Nucleus accumbens (tissue), 56 donors: ENCODE data around the gene BAG5.
"Not testable (repeated sequence)": the region's sequence is repeated elsewhere in the genome, so short reads cannot be mapped to it uniquely, and the experiment has no call there.

Source experiments
- DNase-seq, 56 donors: peaks; one replicate each; lab custom pipeline; 2025; lab: John Stamatoyannopoulos, UW

Gene BAG5

DNA sequence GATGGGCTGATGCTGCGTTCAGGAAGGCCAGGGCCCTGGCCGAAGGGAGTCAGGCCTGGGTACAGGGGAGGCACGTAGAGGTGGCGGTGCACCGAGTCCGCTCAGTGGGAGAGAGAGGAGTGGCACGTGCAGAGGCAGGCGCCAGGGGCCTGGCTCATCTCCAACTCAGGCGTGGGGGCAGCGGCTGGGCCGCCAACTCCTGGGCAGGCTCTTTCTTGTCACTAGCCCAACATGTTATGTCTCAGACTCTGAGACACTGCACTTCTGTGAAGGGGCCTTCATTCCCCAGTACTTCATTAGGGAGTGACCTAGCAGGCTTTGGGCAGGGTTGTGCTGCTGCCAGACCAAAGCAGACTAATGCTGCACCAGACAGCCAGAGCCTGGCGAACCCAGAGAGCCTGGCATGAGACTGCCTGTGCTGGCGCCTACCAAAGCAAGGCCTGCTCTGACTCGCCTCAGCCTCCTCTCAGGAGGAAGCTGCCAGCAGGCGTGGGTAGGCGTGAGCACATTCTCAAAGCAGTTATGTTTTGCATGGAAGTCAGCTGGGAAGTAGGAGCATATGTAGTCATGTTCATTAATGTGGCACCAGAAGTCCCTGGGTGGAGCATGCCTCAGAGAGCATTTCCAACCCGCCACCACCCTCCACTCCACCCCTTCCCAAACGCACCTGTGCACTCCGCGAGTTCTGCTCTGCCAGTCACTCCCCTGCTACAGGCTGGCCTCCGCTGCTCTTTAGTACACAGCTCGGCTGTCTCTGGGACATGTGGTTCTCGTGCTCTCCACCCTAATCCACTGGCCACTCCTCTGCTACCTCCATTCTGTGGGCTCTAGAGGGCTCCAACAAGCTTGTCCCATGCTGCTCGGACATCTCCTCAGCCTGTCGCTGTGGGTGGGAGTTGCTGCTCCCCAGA is 49.5 kb downstream of the BAG5 start:
- peak in 44 of 56 donors; percentile 23 to 96 (median 70) for DNase-seq

DNA sequence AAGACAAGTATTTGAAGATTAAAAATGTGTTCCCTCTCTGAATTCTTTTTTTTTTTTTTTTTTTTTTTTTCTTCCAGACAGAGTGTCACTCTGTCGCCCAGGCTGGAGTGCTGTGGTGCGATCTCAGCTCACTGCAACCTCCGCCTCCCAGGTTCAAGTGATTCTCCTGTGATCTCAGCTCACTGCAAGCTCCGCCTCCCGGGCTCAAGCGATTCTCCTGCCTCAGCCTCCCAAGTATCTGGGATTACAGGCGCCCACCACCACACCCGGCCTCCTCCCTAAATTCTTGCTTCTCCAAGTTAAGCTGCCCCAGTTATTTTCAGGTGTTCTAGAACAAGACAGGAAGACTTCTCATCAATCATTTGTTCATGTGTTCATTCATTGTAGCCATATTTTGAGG is 50.3 kb downstream of the BAG5 start:
- DNase-seq, result not testable (repeated sequence)

DNA sequence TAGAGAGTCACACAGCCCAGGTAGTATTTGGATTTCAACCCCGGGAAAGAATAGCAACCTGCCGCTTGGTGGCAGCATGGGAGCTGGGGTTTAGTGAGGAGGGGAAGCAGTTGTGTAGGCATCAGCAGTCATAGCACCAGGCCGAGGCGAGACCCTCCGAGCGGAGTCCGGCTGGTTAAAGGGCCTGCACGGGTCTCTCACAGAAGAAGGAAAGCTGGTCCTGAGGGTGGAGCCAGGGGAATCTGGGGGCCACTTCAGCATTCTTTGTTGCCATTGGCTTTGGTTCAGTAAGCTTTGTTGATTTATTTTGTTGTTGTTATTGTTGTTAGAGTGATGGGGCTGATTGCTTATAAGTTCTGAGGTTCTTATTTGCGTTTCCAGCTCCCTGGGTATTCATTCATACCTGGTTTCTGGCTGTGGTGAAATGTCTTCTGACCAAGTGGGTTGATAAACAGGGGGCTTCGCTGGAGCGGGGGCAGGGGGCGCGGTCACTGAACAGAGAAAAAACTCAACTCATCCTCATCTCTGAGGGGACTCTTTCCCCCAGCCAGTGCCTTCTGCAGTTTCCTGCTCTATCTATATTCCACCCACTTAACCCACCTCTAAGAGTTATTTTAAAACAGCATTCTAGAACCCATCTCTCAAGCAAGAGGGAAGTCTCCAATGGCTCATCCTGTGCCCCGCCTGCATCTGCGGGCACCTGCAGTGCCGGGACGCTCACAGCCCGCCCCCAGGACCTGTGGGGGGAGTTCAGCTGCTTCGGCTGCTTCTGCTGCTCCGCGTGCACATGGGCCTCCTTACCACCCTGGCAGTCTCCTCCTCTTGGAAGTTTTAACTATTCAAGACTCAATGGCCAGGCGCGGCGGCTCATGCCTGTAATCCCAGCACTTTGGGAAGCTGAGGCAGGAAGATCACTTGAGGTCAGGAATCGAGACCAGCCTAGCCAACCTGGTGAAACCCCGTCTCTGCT is 51.4 kb downstream of the BAG5 start:
- peak in 9 of 56 donors; percentile 30 to 67 (median 44) for DNase-seq

DNA sequence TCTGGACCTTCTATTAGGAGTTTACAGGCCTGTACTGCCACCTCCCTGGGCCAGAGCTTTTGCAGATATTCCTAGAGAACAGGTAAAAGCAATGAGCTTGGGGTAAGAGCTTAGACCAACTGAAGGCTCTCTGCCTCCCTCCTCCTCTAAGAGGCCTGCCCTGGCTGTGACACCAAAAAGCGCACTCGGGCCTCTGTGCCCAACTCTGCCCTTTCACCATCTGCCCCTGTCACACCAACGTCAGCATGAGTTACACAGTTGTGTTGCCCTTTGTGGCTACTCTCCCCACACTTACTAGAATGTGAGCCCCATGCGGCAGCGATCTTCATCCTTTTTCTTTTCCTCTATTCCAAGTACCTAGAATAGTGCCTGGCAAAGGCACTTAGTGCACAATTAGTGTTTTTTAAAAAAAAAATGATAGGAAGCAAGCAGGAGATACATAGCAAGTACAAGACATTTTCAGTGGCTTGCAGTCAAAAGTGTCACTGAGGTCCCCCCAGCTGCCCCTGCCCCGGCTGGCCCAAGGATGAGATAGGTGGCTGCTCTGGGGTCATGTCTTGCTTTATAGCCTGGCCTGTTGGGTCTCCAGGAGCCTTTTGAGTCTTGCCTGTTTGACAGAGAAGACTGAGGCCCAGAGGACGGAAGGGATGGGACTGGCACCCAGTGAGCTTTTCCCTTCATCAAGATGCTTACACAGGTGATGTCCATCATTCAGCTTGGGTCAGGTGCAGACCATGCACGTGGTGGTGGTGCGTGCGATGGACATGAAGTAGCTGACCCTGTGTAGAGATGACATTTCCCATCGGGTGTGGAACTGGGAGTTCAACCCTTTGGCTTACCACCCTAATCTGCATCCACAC is 52.4 kb downstream of the BAG5 start:
- DNase-seq, result no peak

DNA sequence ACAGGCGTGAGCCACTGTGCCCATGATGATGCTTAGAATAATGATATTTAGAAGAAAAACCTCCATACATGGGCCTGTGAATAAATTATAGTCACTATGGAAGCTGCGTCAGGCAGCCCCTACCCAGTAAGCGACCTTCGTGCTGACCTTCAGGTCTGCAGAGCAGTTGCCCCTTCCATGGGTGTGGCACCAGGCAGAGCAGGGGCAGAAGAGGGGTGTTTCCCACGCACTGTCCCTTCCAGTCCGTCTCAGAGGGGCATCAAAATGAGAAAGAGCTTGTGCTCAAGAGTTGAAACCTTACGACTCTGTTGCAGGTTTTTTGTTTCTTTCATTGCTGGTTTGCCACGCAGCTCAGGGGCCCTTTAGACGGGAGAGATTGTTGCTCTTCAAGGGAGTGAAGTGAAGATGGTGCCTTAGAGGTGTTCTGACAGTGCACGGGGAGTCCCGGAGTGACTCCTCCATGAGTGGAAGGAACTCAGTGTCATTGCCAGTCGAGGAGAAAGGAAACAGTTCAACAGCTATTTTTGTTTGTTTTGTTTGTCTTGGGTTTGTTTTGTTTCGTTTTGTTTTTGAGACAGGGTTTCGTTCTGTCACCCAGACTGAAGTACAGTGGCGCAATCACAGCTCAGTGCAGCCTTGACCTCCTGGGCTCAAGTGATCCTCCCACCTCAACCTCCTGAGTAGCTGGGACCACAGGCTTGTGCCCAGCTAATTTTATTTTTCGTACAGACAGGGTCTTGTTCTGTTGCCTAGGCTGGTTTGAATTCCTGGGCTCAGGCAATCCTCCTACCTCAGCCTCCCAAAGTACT is 53.7 kb downstream of the BAG5 start:
- no peak for DNase-seq

DNA sequence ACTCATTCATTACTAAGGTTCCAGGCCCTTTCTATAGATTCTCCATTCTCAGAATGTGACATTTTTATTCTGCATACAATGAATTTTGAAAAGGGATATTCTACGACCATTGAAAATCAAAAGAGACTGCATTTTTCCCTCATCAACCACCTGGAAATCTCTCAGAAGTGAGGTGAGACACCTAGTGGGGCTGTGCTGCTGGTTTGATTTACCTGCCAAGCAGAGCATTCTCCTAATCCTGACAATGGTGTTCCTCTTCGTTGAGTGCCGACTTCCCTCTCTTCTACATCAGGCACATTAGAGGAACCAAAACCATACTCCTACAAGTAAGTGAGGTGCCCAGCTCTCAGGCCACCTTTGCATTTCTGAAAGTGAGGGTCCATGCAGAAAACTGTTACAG is 54.7 kb downstream of the BAG5 start:
- peak in 2 of 56 donors; percentile 24 to 38 for DNase-seq
